ENCODE results near the gene C3orf20. TPM values are rescaled to one million over a fixed set of nuclear protein-coding genes. Genes with fewer than 3 reads are reported as not detected.

Gene C3orf20
- polyA plus RNA-seq, 1 donor from 2014 or later, result not detected

DNA sequence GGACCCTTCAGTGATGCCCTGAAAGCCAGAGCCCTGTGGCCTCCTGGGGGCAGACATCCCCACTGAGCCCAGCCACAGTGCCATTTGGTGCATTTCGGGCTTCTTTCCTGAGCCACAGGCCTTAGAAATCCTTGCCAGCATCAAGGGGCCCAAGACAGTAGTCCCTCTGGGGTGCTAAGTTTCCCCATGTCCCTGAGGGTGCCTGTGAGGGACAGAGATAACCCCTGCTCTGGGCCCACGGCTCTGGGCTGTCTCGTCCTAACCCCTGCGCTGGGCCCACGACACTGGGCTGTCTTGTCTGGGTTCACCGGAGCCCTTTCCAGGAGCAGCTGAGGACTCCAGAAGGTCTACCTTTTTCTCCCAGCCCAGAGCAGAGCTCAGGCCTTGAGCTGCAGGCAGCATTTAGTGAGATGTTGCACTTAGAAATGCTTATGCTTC, 98.8 kb downstream of the C3orf20 start:
- no peak for TF ChIP-seq POLR2AphosphoS5 (IDR thresholded peaks at IDR 0.05)
- TF ChIP-seq MXI1 (conservative IDR thresholded peaks at IDR 0.05; ENCODE audit: poor library complexity, severe bottlenecking), result no peak
- no peak for TF ChIP-seq RAD21 (conservative IDR thresholded peaks at IDR 0.05)
- no peak for TF ChIP-seq EP300 (conservative IDR thresholded peaks at IDR 0.05; ENCODE audit: poor library complexity, severe bottlenecking)
- no peak for TF ChIP-seq SMC3 (conservative IDR thresholded peaks at IDR 0.05; ENCODE audit: poor library complexity)
- no peak for TF ChIP-seq EZH2 (IDR thresholded peaks at IDR 0.05; ENCODE audit: borderline replicate concordance, insufficient read depth, low read length, poor library complexity, severe bottlenecking)
- TF ChIP-seq REST (IDR thresholded peaks at IDR 0.05; ENCODE audit: borderline replicate concordance), result no peak
- no peak for TF ChIP-seq TAF1 (IDR thresholded peaks at IDR 0.05; ENCODE audit: low read depth)
- no peaks in the 10 kb centered on the region for H3K9me3 ChIP-seq (ENCODE audit: low read length)
- no peaks in the 10 kb centered on the region for H3K9me2 ChIP-seq (ENCODE audit: insufficient read depth, low read length)
- no peak overlapping the region for H3K4me2 ChIP-seq (ENCODE audit: low read length)
- H3F3A ChIP-seq (ENCODE audit: insufficient read depth, low read length, poor library complexity, severe bottlenecking), result no peaks in the 10 kb centered on the region
- H3K4me3 ChIP-seq (ENCODE audit: low read length), result no peak overlapping the region
- no peaks in the 10 kb centered on the region for H3K79me2 ChIP-seq (replicated peaks; ENCODE audit: insufficient read depth, low read length)
- no peak overlapping the region for H3K27ac ChIP-seq (ENCODE audit: low read length)
- H3K27me3 ChIP-seq (ENCODE audit: insufficient read depth, low read depth, low read length), result no peaks in the 10 kb centered on the region
- no peak overlapping the region for H2AFZ ChIP-seq (ENCODE audit: low read depth, low read length)
- no peak overlapping the region for H3K9ac ChIP-seq (ENCODE audit: low read length)
- no peaks in the 10 kb centered on the region for H3K36me3 ChIP-seq (ENCODE audit: insufficient read depth, low read length)
- no peaks in the 10 kb centered on the region for H4K20me1 ChIP-seq (ENCODE audit: insufficient read depth)

GRCh38 chr3:14774431-14774830, 99.5 kb downstream of the C3orf20 start:
- H3K27ac ChIP-seq (ENCODE audit: low read length), result no peak overlapping the region
- no peaks in the 10 kb centered on the region for H3K36me3 ChIP-seq (ENCODE audit: insufficient read depth, low read length)
- H3K9me3 ChIP-seq (ENCODE audit: low read length), result no peaks in the 10 kb centered on the region
- TF ChIP-seq POLR2AphosphoS5 (IDR thresholded peaks at IDR 0.05) (no peak), REST (IDR thresholded peaks at IDR 0.05; ENCODE audit: borderline replicate concordance) (no peak), EP300 (conservative IDR thresholded peaks at IDR 0.05; ENCODE audit: poor library complexity, severe bottlenecking) (no peak), RAD21 (conservative IDR thresholded peaks at IDR 0.05) (no peak), SMC3 (conservative IDR thresholded peaks at IDR 0.05; ENCODE audit: poor library complexity) (no peak), EZH2 (IDR thresholded peaks at IDR 0.05; ENCODE audit: borderline replicate concordance, insufficient read depth, low read length, poor library complexity, severe bottlenecking) (no peak), CTCF (IDR thresholded peaks at IDR 0.05; ENCODE audit: poor library complexity, severe bottlenecking) (no peak), MXI1 (conservative IDR thresholded peaks at IDR 0.05; ENCODE audit: poor library complexity, severe bottlenecking) (no peak), TAF1 (IDR thresholded peaks at IDR 0.05; ENCODE audit: low read depth) (no peak)
- H2AFZ ChIP-seq (ENCODE audit: low read depth, low read length), result no peak overlapping the region
- H3K4me2 ChIP-seq (ENCODE audit: low read length), result no peak overlapping the region
- no peaks in the 10 kb centered on the region for H3K9me2 ChIP-seq (ENCODE audit: insufficient read depth, low read length)
- no peaks in the 10 kb centered on the region for H3F3A ChIP-seq (ENCODE audit: insufficient read depth, low read length, poor library complexity, severe bottlenecking)
- H3K27me3 ChIP-seq (ENCODE audit: insufficient read depth, low read depth, low read length), result no peaks in the 10 kb centered on the region
- H3K9ac ChIP-seq (ENCODE audit: low read length), result no peak overlapping the region
- H3K79me2 ChIP-seq (replicated peaks; ENCODE audit: insufficient read depth, low read length), result no peaks in the 10 kb centered on the region
- no peaks in the 10 kb centered on the region for H4K20me1 ChIP-seq (ENCODE audit: insufficient read depth)
- no peak overlapping the region for H3K4me3 ChIP-seq (ENCODE audit: low read length)

All from neural cell (in vitro differentiated cells).